ENCODE results near the gene SLC35F3. TPM values are rescaled to one million over a fixed set of nuclear protein-coding genes. Genes with fewer than 3 reads are reported as not detected.

SLC35F3 gene
- total RNA-seq, 1 donor from 2014 or later = 0.36 TPM

GRCh38 chr1:234019387-234019786 lies 114.9 kb downstream of the SLC35F3 start:
- H3K4me3 Mint-ChIP-seq (ENCODE audit: unreplicated experiment) = no peak overlapping the region
- H3K27me3 Mint-ChIP-seq (ENCODE audit: unreplicated experiment) = no peaks in the 10 kb centered on the region
- TF ChIP-seq CTCF (IDR thresholded peaks at IDR 0.05; ENCODE audit: unreplicated experiment) = no peak
- peaks cover 2% of the 10 kb centered on the region for H3K4me1 Mint-ChIP-seq (ENCODE audit: unreplicated experiment)
- H3K9me3 Mint-ChIP-seq (ENCODE audit: unreplicated experiment) = no peaks in the 10 kb centered on the region
- H3K27ac Mint-ChIP-seq (ENCODE audit: unreplicated experiment) = no peak overlapping the region
- no peaks in the 10 kb centered on the region for H3K36me3 Mint-ChIP-seq (ENCODE audit: low read depth, unreplicated experiment)
- no peak for DNase-seq (ENCODE audit: low spot score)

GRCh38 chr1:234022302-234022701 lies 117.8 kb downstream of the SLC35F3 start:
- Mint-ChIP-seq H3K4me3 (ENCODE audit: unreplicated experiment) (no peak overlapping the region), H3K36me3 (ENCODE audit: low read depth, unreplicated experiment) (no peaks in the 10 kb centered on the region), H3K4me1 (ENCODE audit: unreplicated experiment) (no peaks in the 10 kb centered on the region), H3K9me3 (ENCODE audit: unreplicated experiment) (no peaks in the 10 kb centered on the region), H3K27me3 (ENCODE audit: unreplicated experiment) (no peaks in the 10 kb centered on the region), H3K27ac (ENCODE audit: unreplicated experiment) (no peak overlapping the region)
- no peak for TF ChIP-seq CTCF (IDR thresholded peaks at IDR 0.05; ENCODE audit: unreplicated experiment)
- no peak for DNase-seq (ENCODE audit: low spot score)

- Mint-ChIP-seq H3K27me3 (ENCODE audit: unreplicated experiment) (no peaks in the 10 kb centered on the region), H3K4me3 (ENCODE audit: unreplicated experiment) (no peak overlapping the region)
- no peak for TF ChIP-seq CTCF (IDR thresholded peaks at IDR 0.05; ENCODE audit: unreplicated experiment)
These were observed 135.1 kb downstream of the SLC35F3 start for GRCh38 chr1:234039603-234040002.

GRCh38 chr1:234040446-234041317 lies 136.2 kb downstream of the SLC35F3 start:
- no peak for TF ChIP-seq CTCF (IDR thresholded peaks at IDR 0.05; ENCODE audit: unreplicated experiment)
- no peak for DNase-seq (ENCODE audit: low spot score)
- Mint-ChIP-seq H3K4me1 (ENCODE audit: unreplicated experiment) (no peaks in the 10 kb centered on the region), H3K27me3 (ENCODE audit: unreplicated experiment) (no peaks in the 10 kb centered on the region), H3K9me3 (ENCODE audit: unreplicated experiment) (no peaks in the 10 kb centered on the region), H3K36me3 (ENCODE audit: low read depth, unreplicated experiment) (no peaks in the 10 kb centered on the region), H3K4me3 (ENCODE audit: unreplicated experiment) (no peak overlapping the region), H3K27ac (ENCODE audit: unreplicated experiment) (no peak overlapping the region)

More at GRCh38 chr1:234039603-234040002, 135.1 kb downstream of the SLC35F3 start:
- Mint-ChIP-seq H3K4me1 (ENCODE audit: unreplicated experiment) (no peaks in the 10 kb centered on the region), H3K27ac (ENCODE audit: unreplicated experiment) (no peak overlapping the region), H3K9me3 (ENCODE audit: unreplicated experiment) (no peaks in the 10 kb centered on the region), H3K36me3 (ENCODE audit: low read depth, unreplicated experiment) (no peaks in the 10 kb centered on the region)
- no peak for DNase-seq (ENCODE audit: low spot score)

GRCh38 chr1:234044079-234044478 lies 139.6 kb downstream of the SLC35F3 start:
- no peak for TF ChIP-seq CTCF (IDR thresholded peaks at IDR 0.05; ENCODE audit: unreplicated experiment)
- Mint-ChIP-seq H3K36me3 (ENCODE audit: low read depth, unreplicated experiment) (no peaks in the 10 kb centered on the region), H3K9me3 (ENCODE audit: unreplicated experiment) (no peaks in the 10 kb centered on the region), H3K4me1 (ENCODE audit: unreplicated experiment) (no peaks in the 10 kb centered on the region), H3K27ac (ENCODE audit: unreplicated experiment) (no peak overlapping the region), H3K4me3 (ENCODE audit: unreplicated experiment) (no peak overlapping the region), H3K27me3 (ENCODE audit: unreplicated experiment) (no peaks in the 10 kb centered on the region)
- DNase-seq (ENCODE audit: low spot score) = no peak
